GM12873 (cell line): Measurements from ENCODE around the gene NAPG.

ENCODE experiments used
- CTCF ChIP-seq: IDR thresholded peaks from 2 replicates; pipeline ENCODE4 v1.5.1; 2012; ENCODE audit warnings: low read depth, mild to moderate bottlenecking, moderate library complexity, low read length, control low read depth; ENCODE audit not compliant: insufficient read depth; ENCODE audit errors: missing control alignments

Gene NAPG

GRCh38 chr18:10563886-10564285 is 38.1 kb downstream of the NAPG start:
- TF ChIP-seq CTCF = no peak

GRCh38 chr18:10564975-10565773 is 39.3 kb downstream of the NAPG start:
- TF ChIP-seq CTCF = no peak

GRCh38 chr18:10565835-10566234 is 40.0 kb downstream of the NAPG start:
- TF ChIP-seq CTCF = no peak

- no peak for TF ChIP-seq CTCF
Measured at GRCh38 chr18:10566390-10566789, 40.6 kb downstream of the NAPG start.

- TF ChIP-seq CTCF = no peak
Measured at GRCh38 chr18:10570622-10571021, 44.8 kb downstream of the NAPG start.

GRCh38 chr18:10571537-10571936 is 45.7 kb downstream of the NAPG start:
- no peak for TF ChIP-seq CTCF

- TF ChIP-seq CTCF = no peak
Measured at GRCh38 chr18:10579079-10579867, 53.4 kb downstream of the NAPG start.
